H9 (cell line): ENCODE measurements around the gene RGS9. TPM values are rescaled to one million over a fixed set of nuclear protein-coding genes. Genes with fewer than 3 reads are reported as not detected.

Experiments used
- DNase-seq: peaks from one replicate; pipeline ENCODE4 v3.0.0-alpha.2; 2017
- H2AFZ ChIP-seq: one replicate; pipeline ENCODE4 v1.6.1; 2013; ENCODE audit warnings: mild to moderate bottlenecking, low read length, control low read depth, moderate library complexity
- H2AK5ac ChIP-seq: 2 replicates; pipeline ENCODE4 v1.6.1; 2013; ENCODE audit warnings: low read length, control low read depth, mixed read lengths; ENCODE audit not compliant: insufficient read length
- H2BK120ac ChIP-seq: one replicate; pipeline ENCODE4 v1.6.1; 2013; ENCODE audit warnings: low read depth, mild to moderate bottlenecking, low read length, control low read depth, inconsistent platforms; ENCODE audit not compliant: poor library complexity, severe bottlenecking
- H2BK12ac ChIP-seq: 2 replicates; pipeline ENCODE4 v1.6.1; 2013; ENCODE audit warnings: low read length, control low read depth, mixed read lengths, low read depth; ENCODE audit not compliant: insufficient read length
- H2BK15ac ChIP-seq: 2 replicates; pipeline ENCODE4 v1.6.1; 2013; ENCODE audit warnings: low read depth, low read length, control low read depth
- H2BK20ac ChIP-seq: one replicate; pipeline ENCODE4 v1.6.1; 2013; ENCODE audit warnings: low read depth, mild to moderate bottlenecking, low read length, control low read depth, inconsistent platforms; ENCODE audit not compliant: poor library complexity, severe bottlenecking
- H2BK5ac ChIP-seq: 2 replicates; pipeline ENCODE4 v1.6.1; 2013; ENCODE audit warnings: low read length, control low read depth, mixed read lengths; ENCODE audit not compliant: insufficient read length
- H3K14ac ChIP-seq: 2 replicates; pipeline ENCODE4 v1.6.1; 2013; ENCODE audit warnings: low read length, control low read depth; ENCODE audit not compliant: insufficient read depth
- H3K18ac ChIP-seq: 2 replicates; pipeline ENCODE4 v1.6.1; 2013; ENCODE audit warnings: low read depth, mild to moderate bottlenecking, mixed read lengths, low read length, control low read depth; ENCODE audit not compliant: insufficient read length
- H3K23ac ChIP-seq: 2 replicates; pipeline ENCODE4 v1.6.1; 2013; ENCODE audit warnings: low read length, control low read depth, mixed read lengths, low read depth; ENCODE audit not compliant: insufficient read length
- H3K23me2 ChIP-seq: 2 replicates; pipeline ENCODE4 v1.6.1; 2013; ENCODE audit warnings: low read depth, mild to moderate bottlenecking, mixed read lengths, low read length, control low read depth; ENCODE audit not compliant: insufficient read length, poor library complexity, severe bottlenecking
- H3K27ac ChIP-seq: 2 replicates; pipeline ENCODE4 v1.5.1; 2013; ENCODE audit warnings: low read length, control low read depth, mixed read lengths, low read depth; ENCODE audit not compliant: insufficient read length
- H3K27me3 ChIP-seq: 2 replicates; pipeline ENCODE4 v1.6.1; 2013; ENCODE audit warnings: low read length, control low read depth, inconsistent platforms; ENCODE audit not compliant: insufficient read depth
- H3K4ac ChIP-seq: 2 replicates; pipeline ENCODE4 v1.6.1; 2013; ENCODE audit warnings: low read depth, mild to moderate bottlenecking, control low read depth, inconsistent platforms, low read length, moderate library complexity
- H3K4me1 ChIP-seq: 2 replicates; pipeline ENCODE4 v1.6.1; 2013; ENCODE audit warnings: low read length, control low read depth, inconsistent platforms; ENCODE audit not compliant: insufficient read depth
- H3K4me2 ChIP-seq: 2 replicates; pipeline ENCODE4 v1.6.1; 2013; ENCODE audit warnings: low read length, control low read depth, mixed read lengths; ENCODE audit not compliant: insufficient read length, insufficient read depth
- H3K56ac ChIP-seq: 2 replicates; pipeline ENCODE4 v1.6.1; 2013; ENCODE audit warnings: low read depth, mild to moderate bottlenecking, mixed read lengths, low read length, control low read depth; ENCODE audit not compliant: insufficient read length
- H3K79me1 ChIP-seq: 2 replicates; pipeline ENCODE4 v1.6.1; 2013; ENCODE audit warnings: low read depth, mild to moderate bottlenecking, moderate library complexity, low read length, control low read depth, inconsistent platforms; ENCODE audit not compliant: insufficient read depth, poor library complexity, severe bottlenecking
- H3K79me2 ChIP-seq: 2 replicates; pipeline ENCODE4 v1.6.1; 2013; ENCODE audit warnings: low read length, control low read depth, inconsistent platforms; ENCODE audit not compliant: insufficient read depth
- H3K9ac ChIP-seq: 2 replicates; pipeline ENCODE4 v1.6.1; 2013; ENCODE audit warnings: low read length, control low read depth, mixed read lengths; ENCODE audit not compliant: insufficient read length; ENCODE audit errors: extremely low read depth
- H3K9me3 ChIP-seq: one replicate; pipeline ENCODE4 v1.6.1; 2013; ENCODE audit warnings: low read depth, low read length, inconsistent platforms; ENCODE audit not compliant: control insufficient read depth
- H3T11ph ChIP-seq: one replicate; pipeline ENCODE4 v1.6.1; 2013; ENCODE audit warnings: mild to moderate bottlenecking, low read length, control low read depth, inconsistent platforms
- H4K20me1 ChIP-seq: one replicate; pipeline ENCODE4 v1.6.1; 2013; ENCODE audit not compliant: control insufficient read depth, insufficient read length, insufficient read depth
- H4K5ac ChIP-seq: 2 replicates; pipeline ENCODE4 v1.6.1; 2013; ENCODE audit warnings: low read depth, mild to moderate bottlenecking, mixed read lengths, low read length, control low read depth; ENCODE audit not compliant: insufficient read length
- H4K8ac ChIP-seq: replicated peaks from 2 replicates; pipeline ENCODE4 v1.6.1; 2013; ENCODE audit warnings: low read length, control low read depth, mixed read lengths, low read depth; ENCODE audit not compliant: insufficient read length
- H4K91ac ChIP-seq: 2 replicates; pipeline ENCODE4 v1.6.1; 2013; ENCODE audit warnings: low read depth, mild to moderate bottlenecking, moderate library complexity, mixed read lengths, low read length, control low read depth; ENCODE audit not compliant: insufficient read length
- H3K27ac Mint-ChIP-seq, 3 experiments: 2 replicates in 2 of 3; 3 replicates in 1 of 3; pipeline ENCODE4 v1.8.0; 2020 to 2021; ENCODE audit warnings: mixed read lengths in 3 of 3, mild to moderate bottlenecking in 1 of 3, moderate library complexity in 1 of 3
- H3K27me3 Mint-ChIP-seq: 2 replicates; pipeline ENCODE4 v1.8.0; 2021; ENCODE audit warnings: low read depth, mild to moderate bottlenecking, moderate library complexity, mixed read lengths
- H3K36me3 Mint-ChIP-seq, 3 experiments: 2 replicates in 2 of 3; 3 replicates in 1 of 3; pipeline ENCODE4 v1.8.0; 2020 to 2021; ENCODE audit warnings: low read depth in 3 of 3, mixed read lengths in 3 of 3; ENCODE audit not compliant: insufficient read depth in 1 of 3
- H3K4me1 Mint-ChIP-seq, 2 experiments: 2 replicates each; pipeline ENCODE4 v1.8.0; 2020; ENCODE audit warnings: mixed read lengths in 2 of 2
- H3K4me3 Mint-ChIP-seq, 2 experiments: 2 replicates in 1 of 2; 3 replicates in 1 of 2; pipeline ENCODE4 v1.8.0; 2020 to 2021; ENCODE audit warnings: mild to moderate bottlenecking in 2 of 2, mixed read lengths in 2 of 2, moderate library complexity in 1 of 2
- H3K9me3 Mint-ChIP-seq, 2 experiments: 2 replicates in 1 of 2; 3 replicates in 1 of 2; pipeline ENCODE4 v1.8.0; 2020; ENCODE audit warnings: mild to moderate bottlenecking in 2 of 2, mixed read lengths in 2 of 2, moderate library complexity in 1 of 2
- WGBS: extraction: QIAGEN DNeasy Blood & Tissue Kit; methylation state at CpG from one replicate; pipeline ENCODE4 v1.1.7; 2013; ENCODE audit warnings: missing lambda C conversion rate, low lambda C conversion rate, mixed read lengths; ENCODE audit not compliant: insufficient read length; ENCODE audit errors: extremely low coverage; 5-methylcytosine and 5-hydroxymethylcytosine counted together
- total RNA-seq: library from RNA; stranded (reverse); gene quantifications from 2 replicates; pipeline ENCODE4 v1.2.1, GENCODE V29; 2021
- TF ChIP-seq, protein P1 (sequence below): fragments of 200-600 bp; sonication (generic); conservative IDR thresholded peaks from 3 replicates; pipeline ENCODE4 v1.8.0; 2021; ENCODE audit warnings: antibody characterized with exemption, mild to moderate bottlenecking

Gene RGS9
- total RNA-seq, 1 experiment from 2014 or later, result 12.0 TPM

DNA sequence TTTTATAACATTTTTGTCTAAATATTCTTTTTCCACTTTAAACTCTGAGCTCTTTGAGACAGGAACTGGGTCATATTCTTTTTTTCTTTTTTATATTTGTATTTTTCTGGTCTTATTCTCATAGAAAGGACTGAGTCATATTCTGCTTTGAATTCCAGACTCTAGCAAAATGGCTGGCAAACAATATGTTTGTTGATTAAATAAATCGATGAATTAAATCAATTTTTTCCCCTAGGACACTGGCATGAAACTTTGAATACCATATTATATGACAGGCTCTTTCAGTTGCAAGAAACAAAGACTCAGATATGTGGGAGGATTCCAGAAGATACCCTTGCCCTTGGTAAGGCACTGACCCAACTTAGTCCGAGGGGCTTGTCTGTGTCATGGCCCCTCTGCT, 3.1 kb upstream of the RGS9 start:
- H2AFZ ChIP-seq, result no peak overlapping the region
- H4K5ac ChIP-seq, result no peak overlapping the region
- peaks cover 3% of the 10 kb centered on the region; the same call in 1 of the 2 replicates for H3K4me1 ChIP-seq
- no peak overlapping the region for H2BK5ac ChIP-seq
- no peak overlapping the region for H3K4me2 ChIP-seq
- no peak overlapping the region for H3T11ph ChIP-seq
- H3K27me3 ChIP-seq, result peaks cover 4% of the 10 kb centered on the region; the same call in 1 of the 2 replicates
- Mint-ChIP-seq H3K36me3 (no peaks in the 10 kb centered on the region; a peak in 1 of 7 replicates), H3K4me1 (peaks cover 17 to 19% of the 10 kb centered on the region in 2 experiments), H3K27me3 (peaks cover 39% of the 10 kb centered on the region), H3K27ac (no peak overlapping the region), H3K9me3 (no peaks in the 10 kb centered on the region), H3K4me3 (no peak overlapping the region)
- H4K91ac ChIP-seq, result no peak overlapping the region
- H2BK12ac ChIP-seq, result no peak overlapping the region
- H3K56ac ChIP-seq, result no peak overlapping the region
- no peak overlapping the region for H4K8ac ChIP-seq
- H3K27ac ChIP-seq, result no peak overlapping the region
- no peak overlapping the region for H2BK15ac ChIP-seq
- no peak overlapping the region for H2AK5ac ChIP-seq
- H3K23me2 ChIP-seq, result peaks cover 4% of the 10 kb centered on the region
- no CpG with 5 or more reads among the region's 2 CpGs for WGBS
- no peaks in the 10 kb centered on the region for H3K9me3 ChIP-seq
- H3K9ac ChIP-seq, result no peak overlapping the region
- TF ChIP-seq, protein P1, sequence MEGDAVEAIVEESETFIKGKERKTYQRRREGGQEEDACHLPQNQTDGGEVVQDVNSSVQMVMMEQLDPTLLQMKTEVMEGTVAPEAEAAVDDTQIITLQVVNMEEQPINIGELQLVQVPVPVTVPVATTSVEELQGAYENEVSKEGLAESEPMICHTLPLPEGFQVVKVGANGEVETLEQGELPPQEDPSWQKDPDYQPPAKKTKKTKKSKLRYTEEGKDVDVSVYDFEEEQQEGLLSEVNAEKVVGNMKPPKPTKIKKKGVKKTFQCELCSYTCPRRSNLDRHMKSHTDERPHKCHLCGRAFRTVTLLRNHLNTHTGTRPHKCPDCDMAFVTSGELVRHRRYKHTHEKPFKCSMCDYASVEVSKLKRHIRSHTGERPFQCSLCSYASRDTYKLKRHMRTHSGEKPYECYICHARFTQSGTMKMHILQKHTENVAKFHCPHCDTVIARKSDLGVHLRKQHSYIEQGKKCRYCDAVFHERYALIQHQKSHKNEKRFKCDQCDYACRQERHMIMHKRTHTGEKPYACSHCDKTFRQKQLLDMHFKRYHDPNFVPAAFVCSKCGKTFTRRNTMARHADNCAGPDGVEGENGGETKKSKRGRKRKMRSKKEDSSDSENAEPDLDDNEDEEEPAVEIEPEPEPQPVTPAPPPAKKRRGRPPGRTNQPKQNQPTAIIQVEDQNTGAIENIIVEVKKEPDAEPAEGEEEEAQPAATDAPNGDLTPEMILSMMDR, result no peak
- no peaks in the 10 kb centered on the region for H3K79me2 ChIP-seq
- no peak overlapping the region for H3K23ac ChIP-seq
- no peaks in the 10 kb centered on the region for H3K79me1 ChIP-seq
- H3K14ac ChIP-seq, result no peak overlapping the region
- no peak overlapping the region for H2BK120ac ChIP-seq
- H3K18ac ChIP-seq, result no peak overlapping the region
- no peak overlapping the region for H2BK20ac ChIP-seq
- DNase-seq, result no peak
- H3K4ac ChIP-seq, result no peak overlapping the region
- no peaks in the 10 kb centered on the region for H4K20me1 ChIP-seq
